Heart left ventricle (tissue), 16 donors: ENCODE measurements around the gene SV2B. TPM values are rescaled to one million over a fixed set of nuclear protein-coding genes. Genes with fewer than 3 reads are reported as not detected.

Experiments
- ATAC-seq, 4 donors: fragments of 200-7000 bp; cut with Tn5 transposase; one replicate each; pipeline ENCODE4 v1.9.1; 2020 to 2022; ENCODE audit warnings: moderate library complexity in 4 of 4, mild to moderate bottlenecking in 3 of 4, moderate number of reproducible peaks in 1 of 4
- DNase-seq, 5 donors: peaks; one replicate each; pipeline ENCODE4 v3.0.0-alpha.2; 2020
- H3K27ac ChIP-seq, 12 donors: fragments of 200-600 bp; sonication (generic) in 4 of 12; one replicate each; pipeline versions ENCODE4 v1.5.0 to v1.8.0; 2016 to 2022; ENCODE audit warnings: mild to moderate bottlenecking in 2 of 12
- H3K27me3 ChIP-seq, 9 donors: fragments of 200-600 bp; sonication (generic) in 2 of 9; one replicate each; pipeline versions ENCODE4 v1.5.1 to v1.8.0; 2016 to 2022; ENCODE audit warnings: mild to moderate bottlenecking in 3 of 9
- H3K36me3 ChIP-seq, 9 donors: fragments of 200-600 bp; sonication (generic) in 2 of 9; one replicate each; pipeline versions ENCODE4 v1.5.0 to v1.8.0; 2018 to 2022; ENCODE audit warnings: mild to moderate bottlenecking in 2 of 9
- H3K4me1 ChIP-seq, 12 donors: fragments of 200-600 bp; sonication (generic) in 4 of 12; one replicate each; pipeline versions ENCODE4 v1.5.0 to v1.8.0; 2016 to 2022; ENCODE audit warnings: mild to moderate bottlenecking in 3 of 12
- H3K4me3 ChIP-seq, 12 donors: fragments of 200-600 bp; sonication (generic) in 4 of 12; one replicate each; pipeline versions ENCODE4 v1.5.0 to v1.8.0; 2017 to 2022; ENCODE audit warnings: mild to moderate bottlenecking in 9 of 12, moderate library complexity in 4 of 12
- H3K9me3 ChIP-seq, 12 donors: fragments of 200-600 bp; sonication (generic) in 4 of 12; one replicate each; pipeline versions ENCODE4 v1.5.0 to v1.8.0; 2016 to 2022; ENCODE audit warnings: mild to moderate bottlenecking in 1 of 12
- CTCF ChIP-seq, 12 donors: fragments of 200-600 bp; sonication (generic) in 4 of 12; IDR thresholded peaks; one replicate each; pipeline versions ENCODE4 v1.5.0 to v1.8.0; 2018 to 2022; ENCODE audit warnings: antibody characterized with exemption in 12 of 12, mild to moderate bottlenecking in 5 of 12
- POLR2A ChIP-seq, 2 donors: fragments of 450-650 bp; IDR thresholded peaks; one replicate each; pipeline ENCODE4 v1.6.1; 2017; ENCODE audit warnings: antibody characterized with exemption in 2 of 2, mild to moderate bottlenecking in 2 of 2, moderate library complexity in 2 of 2
- WGBS, 4 donors: extraction: QIAGEN DNeasy Blood & Tissue Kit in 2 of 4; methylation state at CpG; one replicate each; pipeline versions ENCODE4 v1.1.5 to v1.1.7; 2013 to 2018; 5-methylcytosine and 5-hydroxymethylcytosine counted together
- intact Hi-C, 10 donors: fragments of 100-400 bp; cut with DNase I; formaldehyde crosslinking; loops; one replicate each; pipeline versions ENCODE4 v1.11.1 to v1.14.2; 2022
- polyA plus RNA-seq, 2 donors: library from polyadenylated mRNA; stranded (reverse); fragments of 200-250 nt; gene quantifications; one replicate each; pipeline ENCODE4 v1.2.3, GENCODE V29; 2013
- total RNA-seq, 9 donors: library from RNA; depleted of rRNA in 2 of 9; stranded (reverse); fragments of >200 nt in 2 of 9; fragmentation: NEBNext Ultra II Directional in 3 of 9; extraction: Animal tissue kit (Norgen Biotek cat#: 25700) in 3 of 9; gene quantifications; one replicate each; pipeline versions ENCODE4 v1.1.0 to v1.2.4, GENCODE V29; 2016 to 2023
- donor health status: ischemic (EF 13 %, LVEDD 7.1; RV severe dilation, severe dysfunction).
- donor health status: healthy with polysubstance abuse.
- donor health status: DM: no; HTN: yes; CAD: no.
- donor health status: DM: no; HTN: no; CAD: no.
- donor health status: ischemic (EF 25% LVEDD 6.9; RV normal size, moderate dysfunction).
- donor health status: ischemic (EF 25% LVEDD 5.7; RV mildly dilated, moderate dysfunction).
- donor health status: healthy.
- donor health status: DM: yes; HTN: yes; CAD: no.
- donor health status: ischemic (EF 35%, LVEDD 5.7; RV mildly dilated, moderate dysfunction).
- donor health status: nonischemic (EF 11% LVEDD 7.7; RV severe dilation, severe dysfunction).
- donor health status: DM: yes; HTN: yes; CAD: no.
- donor health status: PGD.
- donor health status: ischemic (EF 29% LVEDD 5.4; RV normal size, mild dysfunction).
- donor health status: nonischemic (EF 23%, LVEDD 6.1; RV moderate dilation, normal function).

Gene SV2B
- total and polyA plus RNA-seq, 11 donors, result 0.42 to 23.5 (median 1.9) TPM

- DNase-seq (no peak), ATAC-seq (no peak)
- peaks cover 0 to 9% (median 0%) of the 10 kb centered on the region in 9 donors for H3K27me3 ChIP-seq
- no peaks in the 10 kb centered on the region for H3K36me3 ChIP-seq
- H3K9me3 ChIP-seq, result peaks cover 0 to 3% (median 0%) of the 10 kb centered on the region in 12 donors
- 90 to 98% (median 94%) methylated on average over 2 of the region's 2 CpGs for WGBS, 4 donors
- no peaks in the 10 kb centered on the region for H3K4me1 ChIP-seq
- H3K4me3 ChIP-seq, result no peak overlapping the region
- H3K27ac ChIP-seq, result no peak overlapping the region
- TF ChIP-seq POLR2A (IDR thresholded peaks at IDR 0.05) (no peak), CTCF (IDR thresholded peaks at IDR 0.05) (no peak)
- intact Hi-C loops, result loop anchor here in 1 of 10 donors (5.0 kb wide), 1 partner anchor 70 kb away; no protein-coding TSS in a partner anchor
These were observed 33.0 kb upstream of the SV2B start for GRCh38 chr15:91067036-91067435.

GRCh38 chr15:91068436-91068835 lies 31.6 kb upstream of the SV2B start:
- no peaks in the 10 kb centered on the region for H3K4me1 ChIP-seq
- H3K9me3 ChIP-seq, result peaks cover 0 to 3% (median 0%) of the 10 kb centered on the region in 12 donors
- DNase-seq, result no peak
- intact Hi-C loops, result loop anchor here in 1 of 10 donors (5.0 kb wide), 1 partner anchor 69 kb away; no protein-coding TSS in a partner anchor
- H3K27ac ChIP-seq, result no peak overlapping the region
- H3K36me3 ChIP-seq, result no peaks in the 10 kb centered on the region
- WGBS, 4 donors, result 88 to 94% (median 91%) methylated on average over 2 of the region's 2 CpGs
- no peak overlapping the region for H3K4me3 ChIP-seq
- peaks cover 0 to 9% (median 0%) of the 10 kb centered on the region in 9 donors for H3K27me3 ChIP-seq
- no peak for ATAC-seq
- no peak for TF ChIP-seq CTCF (IDR thresholded peaks at IDR 0.05)
- TF ChIP-seq POLR2A (IDR thresholded peaks at IDR 0.05), result no peak

- Histone ChIP-seq H3K27me3 (peaks cover 0 to 9% (median 0%) of the 10 kb centered on the region in 9 donors), H3K36me3 (no peaks in the 10 kb centered on the region), H3K4me3 (no peak overlapping the region), H3K27ac (no peak overlapping the region), H3K4me1 (no peaks in the 10 kb centered on the region), H3K9me3 (peaks cover 0 to 3% (median 0%) of the 10 kb centered on the region in 12 donors)
- ATAC-seq (no peak), DNase-seq (no peak)
- intact Hi-C loops, result loop anchor here in 1 of 10 donors (5.0 kb wide), 1 partner anchor 68 kb away; no protein-coding TSS in a partner anchor
- TF ChIP-seq POLR2A (IDR thresholded peaks at IDR 0.05) (no peak), CTCF (IDR thresholded peaks at IDR 0.05) (no peak)
- WGBS, 4 donors, result 70 to 81% (median 72%) methylated on average over 3 of the region's 3 CpGs
These were observed 31.1 kb upstream of the SV2B start for GRCh38 chr15:91068966-91069365.

- ATAC-seq, result no peak
These were observed 29.2 kb upstream of the SV2B start for GRCh38 chr15:91070872-91071271.

More at GRCh38 chr15:91070872-91071271, 29.2 kb upstream of the SV2B start:
- 80 to 83% (median 81%) methylated on average over 8 of the region's 8 CpGs for WGBS, 4 donors
- TF ChIP-seq POLR2A (IDR thresholded peaks at IDR 0.05), result no peak
- TF ChIP-seq CTCF (IDR thresholded peaks at IDR 0.05), result no peak
- no peak overlapping the region for H3K4me3 ChIP-seq
- no peaks in the 10 kb centered on the region for H3K4me1 ChIP-seq
- intact Hi-C loops, result no loop called here
- DNase-seq, result no peak
- H3K27me3 ChIP-seq, result peaks cover 0 to 9% (median 0%) of the 10 kb centered on the region in 9 donors
- H3K27ac ChIP-seq, result no peak overlapping the region
- H3K9me3 ChIP-seq, result no peaks in the 10 kb centered on the region
- no peaks in the 10 kb centered on the region for H3K36me3 ChIP-seq
